BLaER1 (cell line): ENCODE results near the gene PPP1R1C.

ENCODE experiments used
- H3K27ac ChIP-seq: shearing (Covaris generic); formaldehyde crosslinking; 2 replicates; pipeline ENCODE4 v1.8.1; 2022
- H3K27me3 ChIP-seq: shearing (Covaris generic); formaldehyde crosslinking; 2 replicates; pipeline ENCODE4 v1.8.1; 2022
- H3K36me3 ChIP-seq: shearing (Covaris generic); formaldehyde crosslinking; 2 replicates; pipeline ENCODE4 v1.8.1; 2022
- H3K4me1 ChIP-seq: shearing (Covaris generic); formaldehyde crosslinking; 2 replicates; pipeline ENCODE4 v1.8.1; 2022
- H3K4me2 ChIP-seq: shearing (Covaris generic); formaldehyde crosslinking; 2 replicates; pipeline ENCODE4 v1.8.1; 2022
- H3K4me3 ChIP-seq: shearing (Covaris generic); formaldehyde crosslinking; 2 replicates; pipeline ENCODE4 v1.8.1; 2022
- H3K9ac ChIP-seq: shearing (Covaris generic); formaldehyde crosslinking; 2 replicates; pipeline ENCODE4 v1.8.1; 2022
- H3K9me3 ChIP-seq: shearing (Covaris generic); formaldehyde crosslinking; 2 replicates; pipeline ENCODE4 v1.8.1; 2022
- H4K20me1 ChIP-seq: shearing (Covaris generic); formaldehyde crosslinking; 2 replicates; pipeline ENCODE4 v1.8.1; 2022
- Cebpa-rat ChIP-seq: shearing (Covaris generic); IDR thresholded peaks from 2 replicates; pipeline ENCODE4 v1.8.1; 2022

PPP1R1C gene

GRCh38 chr2:181985632-181986205 lies at the start of gene PPP1R1C:
Gene PPP1R1C (plus strand): TSS chr2:181985853. CDS start chr2:181986111, 258 bp downstream.
- Histone ChIP-seq H4K20me1 (no peaks in the 10 kb centered on the region), H3K9me3 (no peaks in the 10 kb centered on the region), H3K27me3 (no peaks in the 10 kb centered on the region), H3K36me3 (no peaks in the 10 kb centered on the region), H3K27ac (no peak within 1 kb of the TSS), H3K4me1 (no peaks in the 10 kb centered on the region), H3K9ac (no peak within 1 kb of the TSS), H3K4me2 (no peak within 1 kb of the TSS), H3K4me3 (no peak within 1 kb of the TSS)
- TF ChIP-seq Cebpa-rat, result no peak

- no peaks in the 10 kb centered on the region for H3K4me1 ChIP-seq
Observed at GRCh38 chr2:181937473-181937872, 48.2 kb upstream of the PPP1R1C start.

GRCh38 chr2:181943411-181944124 lies 42.1 kb upstream of the PPP1R1C start:
- Histone ChIP-seq H3K27ac (no peak overlapping the region), H3K4me2 (no peak overlapping the region), H3K9ac (no peak overlapping the region), H3K4me1 (no peaks in the 10 kb centered on the region), H4K20me1 (no peaks in the 10 kb centered on the region), H3K9me3 (no peaks in the 10 kb centered on the region), H3K27me3 (no peaks in the 10 kb centered on the region), H3K4me3 (no peak overlapping the region), H3K36me3 (no peaks in the 10 kb centered on the region)
- no peak for TF ChIP-seq Cebpa-rat

More at GRCh38 chr2:181937473-181937872, 48.2 kb upstream of the PPP1R1C start:
- H3K9ac ChIP-seq, result no peak overlapping the region
- H3K9me3 ChIP-seq, result no peaks in the 10 kb centered on the region
- no peaks in the 10 kb centered on the region for H3K27me3 ChIP-seq
- no peak overlapping the region for H3K27ac ChIP-seq
- no peaks in the 10 kb centered on the region for H3K36me3 ChIP-seq
- TF ChIP-seq Cebpa-rat, result no peak
- H4K20me1 ChIP-seq, result no peaks in the 10 kb centered on the region
- no peak overlapping the region for H3K4me2 ChIP-seq
- no peak overlapping the region for H3K4me3 ChIP-seq

- Histone ChIP-seq H3K4me1 (no peaks in the 10 kb centered on the region), H3K27me3 (no peaks in the 10 kb centered on the region), H3K27ac (no peak overlapping the region), H3K9me3 (no peaks in the 10 kb centered on the region), H3K36me3 (no peaks in the 10 kb centered on the region), H3K9ac (no peak overlapping the region), H4K20me1 (no peaks in the 10 kb centered on the region), H3K4me2 (no peak overlapping the region), H3K4me3 (no peak overlapping the region)
- TF ChIP-seq Cebpa-rat, result no peak
Observed at GRCh38 chr2:181944164-181944913, 41.3 kb upstream of the PPP1R1C start.

GRCh38 chr2:181944914-181945291 lies 40.8 kb upstream of the PPP1R1C start:
- Histone ChIP-seq H3K9me3 (no peaks in the 10 kb centered on the region), H3K27me3 (no peaks in the 10 kb centered on the region), H3K4me3 (no peak overlapping the region), H3K9ac (no peak overlapping the region), H3K27ac (no peak overlapping the region), H3K36me3 (no peaks in the 10 kb centered on the region), H3K4me2 (no peak overlapping the region), H4K20me1 (no peaks in the 10 kb centered on the region), H3K4me1 (no peaks in the 10 kb centered on the region)
- TF ChIP-seq Cebpa-rat, result no peak

GRCh38 chr2:181946444-181947127 lies 39.1 kb upstream of the PPP1R1C start:
- no peaks in the 10 kb centered on the region for H3K36me3 ChIP-seq
- H3K4me1 ChIP-seq, result no peaks in the 10 kb centered on the region
- H3K27ac ChIP-seq, result no peak overlapping the region
- H3K9me3 ChIP-seq, result no peaks in the 10 kb centered on the region
- no peak overlapping the region for H3K4me2 ChIP-seq
- H3K27me3 ChIP-seq, result no peaks in the 10 kb centered on the region
- H3K4me3 ChIP-seq, result no peak overlapping the region
- H4K20me1 ChIP-seq, result no peaks in the 10 kb centered on the region
- H3K9ac ChIP-seq, result no peak overlapping the region
- TF ChIP-seq Cebpa-rat, result no peak

- no peak overlapping the region for H3K4me2 ChIP-seq
- H3K36me3 ChIP-seq, result no peaks in the 10 kb centered on the region
- no peak for TF ChIP-seq Cebpa-rat
- no peak overlapping the region for H3K9ac ChIP-seq
- no peaks in the 10 kb centered on the region for H3K4me1 ChIP-seq
- H3K4me3 ChIP-seq, result no peak overlapping the region
- no peaks in the 10 kb centered on the region for H3K9me3 ChIP-seq
- no peaks in the 10 kb centered on the region for H3K27me3 ChIP-seq
- no peaks in the 10 kb centered on the region for H4K20me1 ChIP-seq
- no peak overlapping the region for H3K27ac ChIP-seq
Observed at GRCh38 chr2:181947273-181947672, 38.4 kb upstream of the PPP1R1C start.

- Histone ChIP-seq H3K27me3 (no peaks in the 10 kb centered on the region), H3K9ac (no peak overlapping the region), H3K9me3 (no peaks in the 10 kb centered on the region), H3K4me1 (no peaks in the 10 kb centered on the region), H4K20me1 (no peaks in the 10 kb centered on the region), H3K27ac (no peak overlapping the region), H3K4me2 (no peak overlapping the region), H3K36me3 (no peaks in the 10 kb centered on the region), H3K4me3 (no peak overlapping the region)
- TF ChIP-seq Cebpa-rat, result no peak
Observed at GRCh38 chr2:181948227-181948626, 37.4 kb upstream of the PPP1R1C start.

GRCh38 chr2:181949047-181949446 lies 36.6 kb upstream of the PPP1R1C start:
- no peak overlapping the region for H3K27ac ChIP-seq
- no peak overlapping the region for H3K4me2 ChIP-seq
- H3K27me3 ChIP-seq, result no peaks in the 10 kb centered on the region
- H3K36me3 ChIP-seq, result no peaks in the 10 kb centered on the region
- no peaks in the 10 kb centered on the region for H3K4me1 ChIP-seq
- no peak overlapping the region for H3K4me3 ChIP-seq
- H4K20me1 ChIP-seq, result no peaks in the 10 kb centered on the region
- H3K9me3 ChIP-seq, result no peaks in the 10 kb centered on the region
- TF ChIP-seq Cebpa-rat, result no peak
- no peak overlapping the region for H3K9ac ChIP-seq
